HEK293 (cell line): Measurements from ENCODE around the gene CPNE8.

ENCODE experiments used
- CTCF ChIA-PET: fragments of 350-600 bp; formaldehyde crosslinking; extraction: SDS; loops from one replicate; lab custom pipeline; 2021; ENCODE audit warnings: antibody characterized with exemption; lab: Yijun Ruan, JAX
- POLR2A ChIA-PET: fragments of 300-600 bp; formaldehyde crosslinking; extraction: SDS; loops from one replicate; lab custom pipeline; 2020; ENCODE audit warnings: antibody characterized with exemption, inconsistent platforms; lab: Yijun Ruan, JAX
- H3K27ac ChIP-seq: fragments of 200-500 bp; sonication (Bioruptor generic); 2 replicates; pipeline ENCODE4 v1.5.1; 2014; ENCODE audit warnings: low read depth, low read length, control low read depth, inconsistent platforms; ENCODE audit errors: extremely low read depth
- H3K36me3 ChIP-seq, 2 experiments: fragments of 200-500 bp in 1 of 2; sonication (Bioruptor generic) in 1 of 2; 1 replicate in 1 of 2; 2 replicates in 1 of 2; pipeline ENCODE4 v1.5.1; 2014 to 2017; ENCODE audit warnings: inconsistent platforms in 2 of 2, low read length in 2 of 2; ENCODE audit not compliant: control insufficient read depth in 2 of 2, insufficient read depth in 1 of 2
- H3K4me1 ChIP-seq: fragments of 200-500 bp; sonication (Bioruptor generic); 2 replicates; pipeline ENCODE4 v1.5.1; 2014; ENCODE audit warnings: mild to moderate bottlenecking, low read length, inconsistent platforms; ENCODE audit not compliant: control insufficient read depth, insufficient read depth
- H3K4me3 ChIP-seq: 2 replicates; pipeline ENCODE4 v1.5.1; 2011; ENCODE audit warnings: low read depth, mild to moderate bottlenecking, control low read depth, low read length, moderate library complexity
- H3K9me3 ChIP-seq: fragments of 200-500 bp; sonication (Bioruptor generic); 2 replicates; pipeline ENCODE4 v1.5.1; 2014; ENCODE audit warnings: low read depth, low read length, inconsistent platforms; ENCODE audit not compliant: control insufficient read depth, insufficient read depth
- FEZF1 ChIP-seq: fragments of 450-650 bp; formaldehyde crosslinking; IDR thresholded peaks from 2 replicates; pipeline ENCODE4 v1.5.1; 2016; ENCODE audit warnings: missing biosample characterization, missing genetic modification characterization
- GLI2 ChIP-seq: fragments of 450-650 bp; formaldehyde crosslinking; IDR thresholded peaks from 2 replicates; pipeline ENCODE4; 2017; ENCODE audit warnings: missing biosample characterization, missing genetic modification characterization, low read depth, borderline replicate concordance
- IKZF3 ChIP-seq: fragments of 450-650 bp; IDR thresholded peaks from 2 replicates; pipeline ENCODE4 v1.5.0; 2018; ENCODE audit warnings: missing biosample characterization, mild to moderate bottlenecking, missing genetic modification characterization, moderate library complexity
- REPIN1 ChIP-seq: fragments of 450-650 bp; formaldehyde crosslinking; IDR thresholded peaks from 2 replicates; pipeline ENCODE4 v1.5.1; 2017; ENCODE audit warnings: missing biosample characterization, missing genetic modification characterization, low read depth
- SCRT1 ChIP-seq: fragments of 450-650 bp; formaldehyde crosslinking; IDR thresholded peaks from 2 replicates; pipeline ENCODE4 v1.5.1; 2016; ENCODE audit warnings: missing biosample characterization, missing genetic modification characterization, borderline replicate concordance
- TRIM28 ChIP-seq: IDR thresholded peaks from 2 replicates; pipeline ENCODE4 v1.6.1; 2011; ENCODE audit warnings: low read length, control low read depth, borderline replicate concordance
- YY2 ChIP-seq: fragments of 450-650 bp; formaldehyde crosslinking; IDR thresholded peaks from 2 replicates; pipeline ENCODE4 v1.5.1; 2016; ENCODE audit warnings: missing biosample characterization, missing genetic modification characterization
- ZNF10 ChIP-seq: fragments of 450-650 bp; formaldehyde crosslinking; IDR thresholded peaks from 2 replicates; pipeline ENCODE4 v1.5.1; 2017; ENCODE audit warnings: missing biosample characterization, missing genetic modification characterization
- ZNF148 ChIP-seq: fragments of 450-650 bp; formaldehyde crosslinking; IDR thresholded peaks from 2 replicates; pipeline ENCODE4 v1.5.0; 2017; ENCODE audit warnings: missing biosample characterization, missing genetic modification characterization, borderline replicate concordance
- ZNF239 ChIP-seq: fragments of 450-650 bp; formaldehyde crosslinking; IDR thresholded peaks from 2 replicates; pipeline ENCODE4 v1.5.1; 2016; ENCODE audit warnings: missing biosample characterization, missing genetic modification characterization
- ZNF274 ChIP-seq, 2 experiments: fragments of 200-500 bp in 1 of 2; fragments of 450-650 bp in 1 of 2; sonication (Bioruptor generic) in 1 of 2; formaldehyde crosslinking in 1 of 2; IDR thresholded peaks; 2 replicates each; pipeline versions ENCODE4 v1.5.1 to v1.6.1; 2014 to 2016; ENCODE audit warnings: borderline replicate concordance in 1 of 2, inconsistent platforms in 1 of 2, low read length in 1 of 2, missing biosample characterization in 1 of 2, missing genetic modification characterization in 1 of 2
- ZNF311 ChIP-seq: fragments of 450-650 bp; formaldehyde crosslinking; IDR thresholded peaks from 2 replicates; pipeline ENCODE4 v1.5.1; 2017; ENCODE audit warnings: missing biosample characterization, missing genetic modification characterization, borderline replicate concordance
- ZNF518A ChIP-seq: fragments of 450-650 bp; formaldehyde crosslinking; conservative IDR thresholded peaks from 2 replicates; pipeline ENCODE4 v1.5.1; 2016; ENCODE audit warnings: low read depth, missing biosample characterization, missing genetic modification characterization
- ZNF549 ChIP-seq: fragments of 450-650 bp; IDR thresholded peaks from 2 replicates; pipeline ENCODE4 v1.5.1; 2018; ENCODE audit warnings: missing biosample characterization, missing genetic modification characterization, mild to moderate bottlenecking, inconsistent platforms, moderate library complexity
- ZNF747 ChIP-seq: fragments of 450-650 bp; formaldehyde crosslinking; IDR thresholded peaks from 2 replicates; pipeline ENCODE4 v1.5.1; 2016; ENCODE audit warnings: missing biosample characterization, missing genetic modification characterization
- TF ChIP-seq, protein P1 (sequence below): fragments of 450-650 bp; formaldehyde crosslinking; IDR thresholded peaks from 2 replicates; pipeline ENCODE4 v1.5.1; 2016; ENCODE audit warnings: missing biosample characterization, missing genetic modification characterization
- TF ChIP-seq, protein P2 (sequence below): fragments of 450-650 bp; formaldehyde crosslinking; IDR thresholded peaks from 2 replicates; pipeline ENCODE4 v1.5.1; 2017; ENCODE audit warnings: missing biosample characterization, missing genetic modification characterization
- TF ChIP-seq, protein P3 (sequence below): fragments of 450-650 bp; formaldehyde crosslinking; IDR thresholded peaks from 2 replicates; pipeline ENCODE4 v1.5.1; 2017; ENCODE audit warnings: missing biosample characterization, missing genetic modification characterization

The CPNE8 gene

DNA sequence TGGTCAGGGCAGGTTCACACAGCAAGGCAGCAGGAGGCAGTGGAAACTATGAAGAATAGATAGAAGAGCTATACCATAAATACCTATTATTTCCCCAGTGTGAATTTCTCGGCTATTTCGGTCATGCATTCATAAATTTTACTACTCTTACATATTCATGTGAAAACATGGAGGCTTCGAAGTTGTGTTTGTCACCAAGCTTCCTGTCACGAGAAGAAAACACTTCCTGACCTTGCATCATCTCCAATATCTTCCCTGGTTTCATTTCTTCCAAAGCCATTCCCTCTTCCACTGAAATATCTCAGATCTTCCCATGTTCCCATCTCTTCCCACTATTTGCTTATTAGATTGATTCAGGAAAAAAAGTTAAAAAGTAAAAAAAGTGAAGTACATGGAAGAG lies 80.4 kb downstream of the CPNE8 start:
- Histone ChIP-seq H3K27ac (no peak overlapping the region), H3K36me3 (no peaks in the 10 kb centered on the region), H3K4me3 (no peak overlapping the region), H3K9me3 (no peaks in the 10 kb centered on the region), H3K4me1 (no peaks in the 10 kb centered on the region)
- no peak for TF ChIP-seq IKZF3 (tag by site-specific recombination)
- no peak for TF ChIP-seq REPIN1 (tag by site-specific recombination)
- no peak for TF ChIP-seq ZNF747 (tag by site-specific recombination)
- TF ChIP-seq, protein P1, sequence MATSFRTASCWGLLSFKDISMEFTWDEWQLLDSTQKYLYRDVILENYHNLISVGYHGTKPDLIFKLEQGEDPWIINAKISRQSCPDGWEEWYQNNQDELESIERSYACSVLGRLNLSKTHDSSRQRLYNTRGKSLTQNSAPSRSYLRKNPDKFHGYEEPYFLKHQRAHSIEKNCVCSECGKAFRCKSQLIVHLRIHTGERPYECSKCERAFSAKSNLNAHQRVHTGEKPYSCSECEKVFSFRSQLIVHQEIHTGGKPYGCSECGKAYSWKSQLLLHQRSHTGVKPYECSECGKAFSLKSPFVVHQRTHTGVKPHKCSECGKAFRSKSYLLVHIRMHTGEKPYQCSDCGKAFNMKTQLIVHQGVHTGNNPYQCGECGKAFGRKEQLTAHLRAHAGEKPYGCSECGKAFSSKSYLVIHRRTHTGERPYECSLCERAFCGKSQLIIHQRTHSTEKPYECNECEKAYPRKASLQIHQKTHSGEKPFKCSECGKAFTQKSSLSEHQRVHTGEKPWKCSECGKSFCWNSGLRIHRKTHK = no peak
- TF ChIP-seq ZNF518A (tag by site-specific recombination) = no peak
- no peak for TF ChIP-seq ZNF239
- no peak for TF ChIP-seq ZNF274 (IDR thresholded peaks at IDR 0.05; ENCODE audit: low read length)
- no peak for TF ChIP-seq ZNF274 (tag by site-specific recombination; IDR thresholded peaks at IDR 0.05; ENCODE audit: borderline replicate concordance)
- TF ChIP-seq, protein P2, sequence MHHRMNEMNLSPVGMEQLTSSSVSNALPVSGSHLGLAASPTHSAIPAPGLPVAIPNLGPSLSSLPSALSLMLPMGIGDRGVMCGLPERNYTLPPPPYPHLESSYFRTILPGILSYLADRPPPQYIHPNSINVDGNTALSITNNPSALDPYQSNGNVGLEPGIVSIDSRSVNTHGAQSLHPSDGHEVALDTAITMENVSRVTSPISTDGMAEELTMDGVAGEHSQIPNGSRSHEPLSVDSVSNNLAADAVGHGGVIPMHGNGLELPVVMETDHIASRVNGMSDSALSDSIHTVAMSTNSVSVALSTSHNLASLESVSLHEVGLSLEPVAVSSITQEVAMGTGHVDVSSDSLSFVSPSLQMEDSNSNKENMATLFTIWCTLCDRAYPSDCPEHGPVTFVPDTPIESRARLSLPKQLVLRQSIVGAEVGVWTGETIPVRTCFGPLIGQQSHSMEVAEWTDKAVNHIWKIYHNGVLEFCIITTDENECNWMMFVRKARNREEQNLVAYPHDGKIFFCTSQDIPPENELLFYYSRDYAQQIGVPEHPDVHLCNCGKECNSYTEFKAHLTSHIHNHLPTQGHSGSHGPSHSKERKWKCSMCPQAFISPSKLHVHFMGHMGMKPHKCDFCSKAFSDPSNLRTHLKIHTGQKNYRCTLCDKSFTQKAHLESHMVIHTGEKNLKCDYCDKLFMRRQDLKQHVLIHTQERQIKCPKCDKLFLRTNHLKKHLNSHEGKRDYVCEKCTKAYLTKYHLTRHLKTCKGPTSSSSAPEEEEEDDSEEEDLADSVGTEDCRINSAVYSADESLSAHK = no peak
- TF ChIP-seq ZNF148 = no peak
- TF ChIP-seq GLI2 = no peak
- TF ChIP-seq FEZF1 (tag by site-specific recombination) = no peak
- TF ChIP-seq ZNF549 (tag by site-specific recombination) = no peak
- TF ChIP-seq, protein P3, sequence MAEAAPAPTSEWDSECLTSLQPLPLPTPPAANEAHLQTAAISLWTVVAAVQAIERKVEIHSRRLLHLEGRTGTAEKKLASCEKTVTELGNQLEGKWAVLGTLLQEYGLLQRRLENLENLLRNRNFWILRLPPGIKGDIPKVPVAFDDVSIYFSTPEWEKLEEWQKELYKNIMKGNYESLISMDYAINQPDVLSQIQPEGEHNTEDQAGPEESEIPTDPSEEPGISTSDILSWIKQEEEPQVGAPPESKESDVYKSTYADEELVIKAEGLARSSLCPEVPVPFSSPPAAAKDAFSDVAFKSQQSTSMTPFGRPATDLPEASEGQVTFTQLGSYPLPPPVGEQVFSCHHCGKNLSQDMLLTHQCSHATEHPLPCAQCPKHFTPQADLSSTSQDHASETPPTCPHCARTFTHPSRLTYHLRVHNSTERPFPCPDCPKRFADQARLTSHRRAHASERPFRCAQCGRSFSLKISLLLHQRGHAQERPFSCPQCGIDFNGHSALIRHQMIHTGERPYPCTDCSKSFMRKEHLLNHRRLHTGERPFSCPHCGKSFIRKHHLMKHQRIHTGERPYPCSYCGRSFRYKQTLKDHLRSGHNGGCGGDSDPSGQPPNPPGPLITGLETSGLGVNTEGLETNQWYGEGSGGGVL (tag by site-specific recombination) = no peak
- no peak for TF ChIP-seq ZNF311 (tag by site-specific recombination)
- no peak for TF ChIP-seq TRIM28
- no peak for TF ChIP-seq ZNF10 (tag by site-specific recombination)
- no peak for TF ChIP-seq SCRT1
- TF ChIP-seq YY2 = no peak
- ChIA-PET POLR2A (no interaction called here), CTCF (interaction anchor here (0.6 kb wide), 1 partner anchor 150 kb away, joined by 3 read pairs; no protein-coding TSS in a partner anchor)
